OCI-LY7 (cell line): Measurements from ENCODE around the gene CTNND2. TPM values are rescaled to one million over a fixed set of nuclear protein-coding genes. Genes with fewer than 3 reads are reported as not detected.

Source experiments
- BruUV-seq: library from RNA; stranded (reverse); fragments of 400-500 nt; replicated peaks from 2 replicates; lab custom pipeline; 2021; lab: Mats Ljungman, UMichigan
- CTCF ChIA-PET: fragments of 300-600 bp; sonication (Branson Sonifier 250); formaldehyde crosslinking; loops from one replicate; lab custom pipeline; 2022; ENCODE audit warnings: antibody characterized with exemption; ENCODE audit not compliant: unreplicated experiment; lab: Charles Lee
- POLR2A ChIA-PET: fragments of 300-600 bp; sonication (Branson Sonifier 250); formaldehyde crosslinking; loops from one replicate; lab custom pipeline; 2022; ENCODE audit warnings: antibody characterized with exemption; lab: Charles Lee
- DNase-seq: peaks from one replicate; pipeline ENCODE4 v3.0.0-alpha.2; 2015; ENCODE audit warnings: low spot score
- H2AFZ ChIP-seq: fragments of 200-600 bp; sonication (generic), shearing (Covaris generic); 2 replicates; pipeline ENCODE4 v1.6.1; 2014; ENCODE audit warnings: mild to moderate bottlenecking, antibody characterized with exemption, low read length, moderate library complexity
- H3K27ac ChIP-seq: fragments of 200-600 bp; sonication (generic); 2 replicates; pipeline ENCODE4 v1.5.1; 2014; ENCODE audit warnings: mixed run types, low read depth, mild to moderate bottlenecking, moderate library complexity, low read length, inconsistent platforms; ENCODE audit not compliant: poor library complexity, severe bottlenecking
- H3K36me3 ChIP-seq: fragments of 200-600 bp; sonication (generic); 2 replicates; pipeline ENCODE4 v1.6.1; 2014; ENCODE audit warnings: mild to moderate bottlenecking, antibody characterized with exemption, low read length, moderate library complexity, mixed read lengths; ENCODE audit not compliant: insufficient read depth
- H3K4me1 ChIP-seq: fragments of 200-600 bp; sonication (generic); 2 replicates; pipeline ENCODE4 v1.5.1; 2014; ENCODE audit warnings: mild to moderate bottlenecking, low read length; ENCODE audit not compliant: insufficient read depth, poor library complexity, severe bottlenecking
- H3K4me2 ChIP-seq: fragments of 200-600 bp; sonication (generic); 2 replicates; pipeline ENCODE4 v1.6.1; 2014; ENCODE audit warnings: mild to moderate bottlenecking, low read length
- H3K4me3 ChIP-seq: fragments of 200-600 bp; sonication (generic); 2 replicates; pipeline ENCODE4 v1.5.1; 2014; ENCODE audit warnings: mild to moderate bottlenecking, low read depth, low read length; ENCODE audit not compliant: poor library complexity, severe bottlenecking
- H3K79me2 ChIP-seq: fragments of 200-600 bp; sonication (generic); 2 replicates; pipeline ENCODE4 v1.6.1; 2016; ENCODE audit warnings: low read depth, mild to moderate bottlenecking, low read length, moderate library complexity, mixed read lengths; ENCODE audit not compliant: insufficient read depth
- H3K9me2 ChIP-seq: fragments of 200-600 bp; sonication (generic); 2 replicates; pipeline ENCODE4 v1.6.1; 2016; ENCODE audit warnings: mild to moderate bottlenecking, low read length, mixed read lengths; ENCODE audit not compliant: insufficient read depth
- H3K9me3 ChIP-seq: fragments of 200-600 bp; sonication (generic); 2 replicates; pipeline ENCODE4 v1.6.1; 2014; ENCODE audit warnings: mild to moderate bottlenecking, mixed run types, low read length, mixed read lengths
- H4K20me1 ChIP-seq: fragments of 200-600 bp; sonication (generic); 2 replicates; pipeline ENCODE4 v1.6.1; 2014; ENCODE audit warnings: mild to moderate bottlenecking, antibody characterized with exemption, low read length, moderate library complexity, mixed read lengths; ENCODE audit not compliant: insufficient read depth
- EZH2phosphoT487 ChIP-seq: fragments of 200-600 bp; sonication (generic); IDR thresholded peaks from 2 replicates; pipeline ENCODE4 v1.6.1; 2018; ENCODE audit warnings: low read depth, borderline replicate concordance, mild to moderate bottlenecking, mixed run types, antibody characterized with exemption, low read length, moderate library complexity, mixed read lengths
- intact Hi-C: fragments of 100-400 bp; cut with micrococcal nuclease; formaldehyde crosslinking; loops from one replicate; pipeline ENCODE4 v1.10.0; 2022; ENCODE audit not compliant: unreplicated experiment
- total RNA-seq, 2 experiments: library from RNA; depleted of rRNA in 1 of 2; stranded (reverse); fragments of >200 nt in 1 of 2; shearing (Covaris generic) in 1 of 2; gene quantifications; 2 replicates each; pipeline ENCODE4 v1.2.3, GENCODE V29; 2014 to 2022
- TF ChIP-seq, protein P1 (sequence below): fragments of 200-600 bp; sonication (generic); conservative IDR thresholded peaks from 2 replicates; pipeline ENCODE4 v1.5.1; 2014; ENCODE audit warnings: mild to moderate bottlenecking, antibody characterized with exemption, low read length, moderate library complexity, mixed read lengths

CTNND2 gene
- total RNA-seq, 2 experiments from 2014 or later: not detected

DNA sequence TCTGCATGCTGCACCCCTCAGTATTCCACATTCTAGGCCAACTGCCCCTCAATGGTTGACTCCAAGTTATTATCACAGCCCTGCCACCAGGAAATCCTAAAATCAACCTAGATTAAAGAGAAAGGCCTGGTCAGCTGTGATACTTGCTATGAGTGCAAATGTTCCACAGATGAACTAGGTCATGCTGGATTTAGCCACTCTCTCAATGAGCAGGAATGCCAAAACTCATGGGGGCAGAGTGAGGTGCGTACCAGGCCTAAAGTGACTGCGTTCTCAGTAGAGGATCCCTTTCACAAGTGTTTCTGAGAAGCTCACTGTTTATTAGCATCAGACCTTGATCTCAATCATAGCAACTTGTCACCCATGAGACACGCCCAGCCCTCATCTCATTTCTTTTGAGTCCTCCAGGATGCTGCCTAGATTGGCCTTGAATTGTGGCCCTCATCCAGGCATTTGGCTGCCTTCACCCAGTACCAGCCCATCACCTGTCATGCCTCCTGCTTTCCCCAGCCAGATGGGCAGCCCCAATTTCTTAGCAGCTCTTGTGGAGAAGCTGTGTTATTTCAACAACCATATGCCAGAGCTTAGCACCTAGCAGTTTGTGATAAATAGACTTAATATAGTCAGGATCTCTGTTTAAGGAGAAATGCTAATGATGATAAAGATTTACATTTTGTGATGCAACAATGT, 383.9 kb downstream of the CTNND2 start:
- H3K9me2 ChIP-seq: no peaks in the 10 kb centered on the region
- TF ChIP-seq, protein P1, sequence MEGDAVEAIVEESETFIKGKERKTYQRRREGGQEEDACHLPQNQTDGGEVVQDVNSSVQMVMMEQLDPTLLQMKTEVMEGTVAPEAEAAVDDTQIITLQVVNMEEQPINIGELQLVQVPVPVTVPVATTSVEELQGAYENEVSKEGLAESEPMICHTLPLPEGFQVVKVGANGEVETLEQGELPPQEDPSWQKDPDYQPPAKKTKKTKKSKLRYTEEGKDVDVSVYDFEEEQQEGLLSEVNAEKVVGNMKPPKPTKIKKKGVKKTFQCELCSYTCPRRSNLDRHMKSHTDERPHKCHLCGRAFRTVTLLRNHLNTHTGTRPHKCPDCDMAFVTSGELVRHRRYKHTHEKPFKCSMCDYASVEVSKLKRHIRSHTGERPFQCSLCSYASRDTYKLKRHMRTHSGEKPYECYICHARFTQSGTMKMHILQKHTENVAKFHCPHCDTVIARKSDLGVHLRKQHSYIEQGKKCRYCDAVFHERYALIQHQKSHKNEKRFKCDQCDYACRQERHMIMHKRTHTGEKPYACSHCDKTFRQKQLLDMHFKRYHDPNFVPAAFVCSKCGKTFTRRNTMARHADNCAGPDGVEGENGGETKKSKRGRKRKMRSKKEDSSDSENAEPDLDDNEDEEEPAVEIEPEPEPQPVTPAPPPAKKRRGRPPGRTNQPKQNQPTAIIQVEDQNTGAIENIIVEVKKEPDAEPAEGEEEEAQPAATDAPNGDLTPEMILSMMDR: no peak
- TF ChIP-seq EZH2phosphoT487: no peak
- H3K27ac ChIP-seq: no peak overlapping the region
- no peaks in the 10 kb centered on the region for H3K36me3 ChIP-seq
- H2AFZ ChIP-seq: no peak overlapping the region
- H3K4me1 ChIP-seq: no peaks in the 10 kb centered on the region
- no TSS peak for BruUV-seq
- ChIA-PET CTCF (no interaction called here), POLR2A (no interaction called here)
- H3K4me2 ChIP-seq: no peak overlapping the region
- intact Hi-C loops: no loop called here
- H3K9me3 ChIP-seq: no peaks in the 10 kb centered on the region
- no peak for DNase-seq
- H4K20me1 ChIP-seq: no peaks in the 10 kb centered on the region
- no peak overlapping the region for H3K4me3 ChIP-seq
- no peaks in the 10 kb centered on the region for H3K79me2 ChIP-seq

DNA sequence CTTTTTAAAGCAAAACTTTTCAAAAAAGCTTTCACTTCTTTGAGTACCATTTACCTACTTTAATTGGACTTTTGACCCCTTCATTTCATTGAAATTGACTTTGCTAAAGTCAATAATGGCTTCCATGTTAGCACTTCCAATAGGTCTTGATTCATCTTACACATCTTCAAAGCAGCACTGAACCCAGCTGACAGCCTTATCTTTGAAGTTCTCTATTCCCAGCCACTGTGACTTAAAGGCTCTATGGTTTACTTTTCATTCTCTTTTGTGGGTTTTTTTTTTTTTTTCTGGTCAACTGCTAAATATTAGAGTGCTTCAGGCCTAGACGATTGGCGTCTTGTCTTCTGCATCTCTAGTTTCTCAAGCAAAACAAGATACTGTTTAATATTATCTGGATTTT, 385.0 kb downstream of the CTNND2 start:
- DNase-seq: no peak
- no TSS peak for BruUV-seq
- intact Hi-C loops: no loop called here
- Histone ChIP-seq H3K27ac (no peak overlapping the region), H3K36me3 (no peaks in the 10 kb centered on the region), H4K20me1 (no peaks in the 10 kb centered on the region), H3K9me3 (no peaks in the 10 kb centered on the region), H3K4me1 (no peaks in the 10 kb centered on the region), H3K9me2 (no peaks in the 10 kb centered on the region), H3K4me2 (no peak overlapping the region), H2AFZ (no peak overlapping the region), H3K4me3 (no peak overlapping the region), H3K79me2 (no peaks in the 10 kb centered on the region)
- TF ChIP-seq EZH2phosphoT487: no peak
- TF ChIP-seq, protein P1: no peak
- ChIA-PET POLR2A (no interaction called here), CTCF (no interaction called here)

DNA sequence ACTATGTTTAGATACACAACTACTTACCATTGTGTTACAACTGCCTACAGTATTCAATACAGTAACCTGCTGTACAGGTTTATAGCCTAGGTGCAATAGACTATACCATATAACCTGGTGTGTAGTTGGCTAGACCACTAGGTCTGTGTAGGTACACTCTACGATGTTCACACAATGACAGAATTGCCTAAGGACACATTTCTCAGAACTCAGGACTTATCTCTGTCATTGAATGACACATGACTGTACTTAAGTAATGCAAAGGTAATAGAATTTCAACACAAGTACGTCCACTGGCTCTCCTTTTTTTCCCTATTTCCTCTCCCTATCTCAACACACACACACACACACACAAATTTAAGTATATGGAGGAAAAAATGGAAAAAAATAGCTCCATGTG, 385.6 kb downstream of the CTNND2 start:
- no peak overlapping the region for H3K4me3 ChIP-seq
- H3K79me2 ChIP-seq: no peaks in the 10 kb centered on the region
- no peaks in the 10 kb centered on the region for H3K4me1 ChIP-seq
- H3K9me3 ChIP-seq: no peaks in the 10 kb centered on the region
- ChIA-PET POLR2A (no interaction called here), CTCF (no interaction called here)
- no peaks in the 10 kb centered on the region for H3K9me2 ChIP-seq
- H3K27ac ChIP-seq: no peak overlapping the region
- no peak overlapping the region for H2AFZ ChIP-seq
- no peak for TF ChIP-seq EZH2phosphoT487
- TF ChIP-seq, protein P1: no peak
- H4K20me1 ChIP-seq: no peaks in the 10 kb centered on the region
- no TSS peak for BruUV-seq
- intact Hi-C loops: no loop called here
- no peaks in the 10 kb centered on the region for H3K36me3 ChIP-seq
- no peak for DNase-seq
- no peak overlapping the region for H3K4me2 ChIP-seq
